SK-N-SH (cell line): ENCODE data around the gene FGD6. TPM values are rescaled to one million over a fixed set of nuclear protein-coding genes. Genes with fewer than 3 reads are reported as not detected.

Experiments
- CTCF ChIA-PET: fragments of 300-600, 350-600 bp; formaldehyde crosslinking; extraction: SDS; loops from one replicate; lab custom pipeline; 2021; lab: Yijun Ruan, JAX
- POLR2A ChIA-PET: fragments of 350-600 bp; sonication (Branson Sonifier 250); formaldehyde crosslinking; extraction: SDS; loops from one replicate; lab custom pipeline; 2020; ENCODE audit warnings: antibody characterized with exemption, inconsistent platforms; lab: Yijun Ruan, JAX
- DNase-seq: peaks from one replicate; pipeline ENCODE4 v3.0.0; 2012
- H2AFZ ChIP-seq: fragments of 200-600 bp; sonication (generic); 2 replicates; pipeline ENCODE4 v1.8.1; 2016; ENCODE audit warnings: antibody characterized with exemption, mild to moderate bottlenecking, low read depth
- H3F3A ChIP-seq: fragments of 200-600 bp; sonication (generic); replicated peaks from 2 replicates; pipeline ENCODE3; 2016; ENCODE audit warnings: antibody characterized with exemption, mild to moderate bottlenecking; ENCODE audit not compliant: insufficient read depth
- H3K27ac ChIP-seq, 2 experiments: fragments of 200-500 bp in 1 of 2; fragments of 200-600 bp in 1 of 2; sonication (Bioruptor generic) in 1 of 2; sonication (generic), shearing (Covaris generic) in 1 of 2; 2 replicates each; pipeline versions ENCODE4 v1.5.1 to v1.6.1; 2014 to 2016; ENCODE audit warnings: low read depth in 2 of 2, inconsistent platforms in 1 of 2, low read length in 1 of 2, mild to moderate bottlenecking in 1 of 2, mixed read lengths in 1 of 2
- H3K27me3 ChIP-seq: fragments of 200-600 bp; sonication (generic), shearing (Covaris generic); 2 replicates; pipeline ENCODE4 v1.6.1; 2016; ENCODE audit warnings: mixed run types; ENCODE audit not compliant: insufficient read depth
- H3K36me3 ChIP-seq, 2 experiments: fragments of 200-500 bp in 1 of 2; fragments of 200-600 bp in 1 of 2; sonication (Bioruptor generic) in 1 of 2; sonication (generic) in 1 of 2; replicated peaks in 1 of 2; 2 replicates each; pipeline versions ENCODE3 to v1.5.1; 2014 to 2016; ENCODE audit warnings: low read length in 1 of 2, mild to moderate bottlenecking in 1 of 2; ENCODE audit not compliant: insufficient read depth in 2 of 2, control insufficient read depth in 1 of 2
- H3K4me1 ChIP-seq, 2 experiments: fragments of 200-500 bp in 1 of 2; fragments of 200-600 bp in 1 of 2; sonication (Bioruptor generic) in 1 of 2; sonication (generic), shearing (Covaris generic) in 1 of 2; 2 replicates each; pipeline versions ENCODE4 v1.5.1 to v1.6.1; 2014 to 2016; ENCODE audit warnings: low read depth in 1 of 2, low read length in 1 of 2, mixed run types in 1 of 2; ENCODE audit not compliant: insufficient read depth in 2 of 2, control insufficient read depth in 1 of 2
- H3K4me2 ChIP-seq: fragments of 200-600 bp; sonication (generic), shearing (Covaris generic); 2 replicates; pipeline ENCODE4 v1.6.1; 2017; ENCODE audit warnings: mixed run types
- H3K4me3 ChIP-seq, 2 experiments: fragments of 200-500 bp in 1 of 2; fragments of 200-600 bp in 1 of 2; sonication (Bioruptor generic) in 1 of 2; sonication (generic), shearing (Covaris generic) in 1 of 2; 2 replicates each; pipeline versions ENCODE4 v1.5.1 to v1.8.1; 2014 to 2016; ENCODE audit warnings: low read depth in 2 of 2, inconsistent platforms in 1 of 2, low read length in 1 of 2, mild to moderate bottlenecking in 1 of 2, mixed read lengths in 1 of 2, moderate library complexity in 1 of 2
- H3K79me2 ChIP-seq: fragments of 200-600 bp; sonication (generic); 2 replicates; pipeline ENCODE4 v1.8.1; 2017; ENCODE audit warnings: mild to moderate bottlenecking; ENCODE audit not compliant: insufficient read depth
- H3K9ac ChIP-seq: fragments of 200-600 bp; sonication (generic); 2 replicates; pipeline ENCODE4 v1.6.1; 2017; ENCODE audit warnings: mixed run types
- H3K9me2 ChIP-seq: fragments of 200-600 bp; sonication (generic); 2 replicates; pipeline ENCODE4 v1.6.1; 2017; ENCODE audit warnings: mixed run types
- H3K9me3 ChIP-seq: fragments of 200-600 bp; sonication (generic); 2 replicates; pipeline ENCODE4 v1.6.1; 2017; ENCODE audit warnings: mixed run types, mild to moderate bottlenecking, moderate library complexity
- H4K20me1 ChIP-seq: fragments of 200-600 bp; sonication (generic); 2 replicates; pipeline ENCODE4 v1.6.1; 2017; ENCODE audit warnings: mild to moderate bottlenecking, mixed run types; ENCODE audit not compliant: insufficient read depth
- EP300 ChIP-seq, 2 experiments: IDR thresholded peaks; 2 replicates each; pipeline versions ENCODE4 v1.4.0 to v1.6.1; 2012; ENCODE audit warnings: borderline replicate concordance in 1 of 2, low read depth in 1 of 2, low read length in 1 of 2
- FOSL2 ChIP-seq: IDR thresholded peaks from 2 replicates; pipeline ENCODE4 v1.4.0; 2012; ENCODE audit warnings: low read depth, mild to moderate bottlenecking, moderate library complexity, borderline replicate concordance
- FOXM1 ChIP-seq: IDR thresholded peaks from 2 replicates; pipeline ENCODE4 v1.4.0; 2012; ENCODE audit warnings: low read depth, mild to moderate bottlenecking
- GABPA ChIP-seq: IDR thresholded peaks from 2 replicates; pipeline ENCODE4 v1.4.0; 2012; ENCODE audit warnings: low read depth, mild to moderate bottlenecking
- GATA2 ChIP-seq: sonication (generic); formaldehyde crosslinking; IDR thresholded peaks from 2 replicates; pipeline ENCODE4 v1.5.0; 2020; ENCODE audit warnings: mild to moderate bottlenecking, missing genetic modification reagents
- JUND ChIP-seq: IDR thresholded peaks from 2 replicates; pipeline ENCODE4 v1.4.0; 2012
- MEF2A ChIP-seq: IDR thresholded peaks from 2 replicates; pipeline ENCODE4 v1.4.0; 2012; ENCODE audit warnings: low read depth, borderline replicate concordance
- NFIC ChIP-seq: IDR thresholded peaks from 2 replicates; pipeline ENCODE4 v1.4.0; 2012; ENCODE audit warnings: borderline replicate concordance
- POLR2AphosphoS5 ChIP-seq: IDR thresholded peaks from 2 replicates; pipeline ENCODE4 v1.6.1; 2012; ENCODE audit warnings: low read depth, low read length
- RAD21 ChIP-seq: IDR thresholded peaks from 2 replicates; pipeline ENCODE4 v1.6.1; 2012; ENCODE audit warnings: mild to moderate bottlenecking, low read length
- REST ChIP-seq: IDR thresholded peaks from 2 replicates; pipeline ENCODE4 v1.6.1; 2012; ENCODE audit warnings: mild to moderate bottlenecking, low read depth, low read length, moderate library complexity
- TAF1 ChIP-seq: IDR thresholded peaks from 2 replicates; pipeline ENCODE4 v1.6.1; 2012; ENCODE audit warnings: low read depth, mild to moderate bottlenecking, low read length, moderate library complexity, borderline replicate concordance
- TCF12 ChIP-seq: IDR thresholded peaks from 2 replicates; pipeline ENCODE4 v1.4.0; 2012
- USF1 ChIP-seq: IDR thresholded peaks from 2 replicates; pipeline ENCODE4 v1.4.0; 2012; ENCODE audit warnings: low read depth, borderline replicate concordance
- WGBS: methylation state at CpG from one replicate; pipeline ENCODE4 v1.1.6; 2017; ENCODE audit warnings: low lambda C conversion rate; 5-methylcytosine and 5-hydroxymethylcytosine counted together
- polyA plus RNA-seq, 3 experiments: library from polyadenylated mRNA; depleted of rRNA; stranded (reverse); fragments of >200 nt; gene quantifications; 2 replicates each; pipeline ENCODE4 v1.2.3, GENCODE V29; 2012

Gene FGD6
- polyA plus RNA-seq, 1 of the 3 experiments (the other 2 are of a cell fraction), result 2.8 TPM

GRCh38 chr12:95169368-95169767 lies 47.9 kb downstream of the FGD6 start:
- Histone ChIP-seq H3K27me3 (no peaks in the 10 kb centered on the region), H3K36me3 (peaks cover 0 to 6% of the 10 kb centered on the region in 2 experiments), H3K79me2 (no peaks in the 10 kb centered on the region), H4K20me1 (no peaks in the 10 kb centered on the region), H3K4me2 (no peak overlapping the region), H3K9ac (peak overlapping the region; percentile 33; the same call in 1 of the 2 replicates), H3F3A (peaks cover 14% of the 10 kb centered on the region), H3K4me3 (no peak overlapping the region), H3K4me1 (peaks cover 20 to 22% of the 10 kb centered on the region in 2 experiments; a peak in 3 of 4 replicates), H3K9me3 (no peaks in the 10 kb centered on the region), H3K27ac (peak overlapping the region in 1 of 2 experiments; percentile 84; a peak in 2 of 4 replicates), H3K9me2 (no peaks in the 10 kb centered on the region), H2AFZ (no peak overlapping the region)
- no peak for TF ChIP-seq EP300 (IDR thresholded peaks at IDR 0.05; ENCODE audit: borderline replicate concordance in 1 of 2, low read depth in 1 of 2, low read length in 1 of 2)
- peak; percentile 30; the same call in 1 of the 2 replicates for TF ChIP-seq GABPA
- TF ChIP-seq TCF12, result peak; percentile 42; the same call in 1 of the 2 replicates
- no peak for TF ChIP-seq POLR2AphosphoS5
- no peak for TF ChIP-seq FOXM1
- TF ChIP-seq FOSL2, result peak; percentile 57
- no peak for TF ChIP-seq USF1
- TF ChIP-seq RAD21, result no peak
- TF ChIP-seq JUND, result peak; percentile 36; the same call in 1 of the 2 replicates
- TF ChIP-seq MEF2A, result no peak
- no peak for TF ChIP-seq GATA2 (CRISPR knock-in tag)
- no peak for DNase-seq
- 32% methylated on average over 4 of the region's 4 CpGs for WGBS
- ChIA-PET CTCF (no interaction called here), POLR2A (no interaction called here)

- H3K27me3 ChIP-seq, result no peaks in the 10 kb centered on the region
- H3K79me2 ChIP-seq, result no peaks in the 10 kb centered on the region
- no peaks in the 10 kb centered on the region for H3K9me3 ChIP-seq
- H3K27ac ChIP-seq, result peak overlapping the region in 1 of 2 experiments; percentile 84; a peak in 2 of 4 replicates
- peaks cover 17% of the 10 kb centered on the region for H3F3A ChIP-seq
- peaks cover 14 to 23% of the 10 kb centered on the region in 2 experiments; a peak in 3 of 4 replicates for H3K4me1 ChIP-seq
- TF ChIP-seq FOSL2, result no peak
- no peak for TF ChIP-seq TAF1
- no peak for TF ChIP-seq REST
- no peak for TF ChIP-seq GABPA
- no peak for TF ChIP-seq USF1
- TF ChIP-seq RAD21, result no peak
- no peak for TF ChIP-seq EP300 (IDR thresholded peaks at IDR 0.05; ENCODE audit: borderline replicate concordance in 1 of 2, low read depth in 1 of 2, low read length in 1 of 2)
- no peak for TF ChIP-seq NFIC
- ChIA-PET POLR2A (no interaction called here), CTCF (interaction anchor here (0.6 to 1.1 kb wide), 2 partner anchors 49 to 71 kb away, joined by 3 read pairs; partner anchors contain the start of genes FGD6 and VEZT)
- H3K9ac ChIP-seq, result peak overlapping the region; percentile 15; the same call in 1 of the 2 replicates
- no peaks in the 10 kb centered on the region for H4K20me1 ChIP-seq
- H3K4me2 ChIP-seq, result no peak overlapping the region
- no peaks in the 10 kb centered on the region for H3K9me2 ChIP-seq
- WGBS, result 82% methylated on average over 2 of the region's 2 CpGs
- no peak overlapping the region for H3K4me3 ChIP-seq
- no peak overlapping the region; the same call in 1 of the 2 replicates for H2AFZ ChIP-seq
- H3K36me3 ChIP-seq, result peaks cover 0 to 6% of the 10 kb centered on the region in 2 experiments
- DNase-seq, result no peak
Observed at GRCh38 chr12:95168746-95169145, 48.5 kb downstream of the FGD6 start.
